UCSD-AML1 (cell line): Measurements from ENCODE around the gene IL10.
"Not testable (repeated sequence)": the region's sequence is repeated elsewhere in the genome, so short reads cannot be mapped to it uniquely, and the experiment has no call there.

Experiments
- DNase-seq: peaks from one replicate; lab custom pipeline; 2025; ENCODE audit not compliant: unreplicated experiment; lab: John Stamatoyannopoulos, UW

IL10 gene

GRCh38 chr1:206794294-206794908 is 22.1 kb upstream of the IL10 start:
- DNase-seq = no peak

DNA sequence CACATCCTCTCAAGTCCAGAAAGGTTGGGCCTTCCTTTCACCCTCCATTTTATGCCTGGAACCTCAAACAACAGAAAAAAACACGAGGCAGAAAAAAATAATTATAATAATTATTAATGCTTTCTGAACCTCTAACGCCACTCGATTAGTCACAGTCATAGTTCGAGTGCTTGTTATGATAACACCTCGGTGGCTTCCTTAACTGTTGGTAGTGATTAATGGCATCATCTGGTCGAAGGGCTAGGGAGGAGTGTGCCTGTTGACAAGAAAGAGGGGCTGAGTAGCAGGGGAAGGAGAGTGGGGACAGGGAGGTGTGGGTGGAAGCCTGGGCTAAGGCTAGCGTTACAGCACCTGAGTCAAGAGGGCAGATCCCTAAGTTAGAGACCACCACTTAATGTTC is 21.3 kb upstream of the IL10 start:
- DNase-seq = no peak

DNA sequence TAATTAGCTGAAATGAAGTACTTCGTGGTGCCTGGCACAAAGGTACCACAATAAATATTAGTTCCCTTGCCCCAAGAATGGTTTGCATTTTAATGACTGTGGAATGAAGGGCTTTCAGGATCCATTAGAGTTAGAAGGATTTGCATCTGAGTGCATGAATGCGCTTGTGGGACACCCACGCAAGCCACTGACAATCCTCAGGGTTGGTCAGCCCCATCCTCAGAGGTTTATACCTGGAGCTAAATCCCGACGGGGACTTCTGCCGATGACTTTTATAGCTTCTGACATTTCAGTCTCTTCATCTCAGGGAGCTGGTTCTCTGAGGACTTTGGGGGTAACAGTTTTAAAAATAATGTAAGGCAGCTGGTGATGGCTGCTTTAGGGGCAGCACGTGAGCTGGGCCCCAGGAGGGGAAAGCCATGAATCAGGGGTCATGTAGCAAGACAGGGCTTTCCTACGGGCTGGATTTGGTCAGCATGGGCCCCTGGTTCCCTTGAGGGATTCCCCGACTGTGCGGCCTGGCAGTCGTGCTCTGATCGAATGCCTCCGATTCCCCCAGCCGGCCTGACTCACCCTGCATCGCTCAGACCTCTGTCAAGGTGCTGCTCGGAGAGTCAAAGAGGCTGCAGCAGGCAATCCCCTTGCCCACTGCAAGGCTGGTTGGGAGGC is 20.8 kb upstream of the IL10 start:
- DNase-seq = no peak

DNA sequence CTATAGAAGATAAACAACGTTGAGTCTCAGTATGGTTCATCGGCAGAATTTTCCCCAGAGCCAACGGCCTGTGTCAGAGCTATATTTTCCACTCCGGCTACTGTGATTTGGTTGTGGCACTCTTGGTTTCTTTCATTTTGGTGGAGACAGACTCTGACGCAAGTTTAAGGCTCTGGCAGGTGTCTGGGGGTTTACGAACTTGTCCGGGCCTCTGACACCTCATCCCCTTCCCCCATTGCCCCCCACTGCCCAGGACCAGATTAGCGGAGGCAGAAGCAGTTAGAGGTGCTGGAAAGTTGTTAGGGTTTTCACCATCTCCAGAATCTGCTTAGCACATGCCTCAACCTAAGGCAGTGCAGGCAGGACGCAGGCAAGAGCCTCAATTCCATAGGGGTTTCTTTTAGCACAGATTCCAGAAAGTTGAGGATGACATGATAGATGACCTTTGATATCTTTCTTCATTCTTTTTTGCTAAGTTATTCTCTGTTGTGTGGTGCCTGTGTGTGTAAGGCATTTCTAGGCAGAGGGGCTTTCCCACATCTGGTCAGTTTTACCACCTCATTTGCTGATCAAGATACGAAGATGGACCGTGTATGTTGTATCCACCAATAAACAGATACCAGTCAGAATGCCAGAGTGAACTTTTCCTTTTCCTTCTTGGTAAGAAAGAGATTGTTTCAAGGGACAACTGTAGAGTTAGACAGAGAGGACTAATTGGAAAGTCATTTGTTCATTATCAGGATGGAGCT is 18.4 kb upstream of the IL10 start:
- no peak for DNase-seq

- no peak for DNase-seq
Measured at GRCh38 chr1:206788487-206789050, 16.3 kb upstream of the IL10 start.

DNA sequence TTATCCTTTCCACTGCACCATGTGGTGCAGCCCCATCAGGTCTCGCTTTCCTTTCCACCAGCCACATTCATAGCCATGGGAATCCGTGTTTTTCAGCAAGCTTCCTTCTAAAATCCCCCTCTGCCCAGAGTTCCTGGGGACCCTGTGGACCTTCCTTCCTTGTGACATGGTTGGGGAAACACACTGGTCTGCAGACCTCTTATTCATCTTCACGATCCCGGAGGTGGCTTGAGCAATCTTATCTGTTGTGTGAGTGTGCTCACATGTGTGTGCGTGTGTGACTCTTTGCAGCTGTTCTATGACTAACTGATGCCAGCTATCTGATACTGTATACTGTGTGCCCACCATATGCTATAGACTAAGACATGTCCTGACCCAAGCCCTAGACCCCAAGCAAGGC is 15.6 kb upstream of the IL10 start:
- no peak for DNase-seq

DNA sequence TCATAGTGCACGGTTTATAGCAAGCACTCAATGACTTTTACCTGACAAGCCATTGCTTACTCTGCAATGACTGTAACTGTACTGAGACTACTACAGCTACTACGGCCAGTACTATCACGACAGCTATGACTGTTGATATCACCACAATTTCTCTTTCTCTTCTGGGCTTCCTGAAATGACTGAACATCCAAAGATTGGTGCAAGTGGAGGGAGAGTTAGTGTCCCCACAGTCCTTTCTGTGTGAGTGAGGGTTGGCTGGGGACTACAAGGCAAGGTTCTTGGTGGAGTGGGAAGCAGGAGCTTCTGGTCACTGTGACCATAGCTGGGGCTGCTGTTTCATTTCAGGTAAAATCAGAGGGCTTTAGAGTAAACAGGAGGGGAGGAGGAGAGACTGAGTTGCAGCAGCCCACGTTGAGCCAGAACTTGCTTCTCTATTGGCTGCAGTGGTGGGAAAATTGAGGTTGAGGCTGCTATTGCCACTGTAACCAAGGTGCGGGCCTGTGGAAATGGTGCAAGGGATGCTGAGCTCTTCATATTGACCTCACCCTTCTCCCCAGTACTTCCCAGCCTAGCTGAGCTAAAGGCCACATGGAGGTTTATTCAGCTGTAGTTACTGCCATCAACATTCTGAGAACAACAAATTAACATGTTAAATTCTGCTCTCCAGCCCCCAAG is 14.1 kb upstream of the IL10 start:
- no peak for DNase-seq

DNA sequence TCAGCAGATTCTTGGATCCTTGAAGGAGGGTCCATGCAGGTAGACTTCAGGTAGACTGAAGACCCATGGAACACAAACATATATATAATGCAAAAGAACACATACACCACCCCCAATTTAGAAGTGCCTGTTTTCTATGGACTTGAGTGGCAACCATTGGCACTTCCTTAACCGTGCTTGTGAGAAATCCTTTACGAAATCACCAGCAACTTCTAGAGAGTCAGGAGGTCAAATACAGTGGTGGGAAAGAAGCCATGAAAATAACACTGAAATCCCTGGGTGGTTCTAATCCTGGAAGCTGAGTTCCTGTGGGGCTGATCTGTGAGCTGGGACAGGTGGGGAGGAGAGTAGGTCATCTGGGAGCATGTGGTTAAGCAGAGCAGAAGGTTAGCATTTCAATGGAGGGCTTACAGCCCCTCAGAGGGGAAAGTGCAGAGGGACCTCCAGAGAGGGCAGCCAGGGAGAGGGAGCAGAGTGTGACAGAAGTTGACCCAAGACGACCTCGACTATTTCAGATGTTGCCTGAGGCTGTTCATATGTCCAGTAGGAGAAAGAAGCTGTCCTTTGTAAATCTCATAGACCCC is 13.0 kb upstream of the IL10 start:
- DNase-seq = no peak

DNA sequence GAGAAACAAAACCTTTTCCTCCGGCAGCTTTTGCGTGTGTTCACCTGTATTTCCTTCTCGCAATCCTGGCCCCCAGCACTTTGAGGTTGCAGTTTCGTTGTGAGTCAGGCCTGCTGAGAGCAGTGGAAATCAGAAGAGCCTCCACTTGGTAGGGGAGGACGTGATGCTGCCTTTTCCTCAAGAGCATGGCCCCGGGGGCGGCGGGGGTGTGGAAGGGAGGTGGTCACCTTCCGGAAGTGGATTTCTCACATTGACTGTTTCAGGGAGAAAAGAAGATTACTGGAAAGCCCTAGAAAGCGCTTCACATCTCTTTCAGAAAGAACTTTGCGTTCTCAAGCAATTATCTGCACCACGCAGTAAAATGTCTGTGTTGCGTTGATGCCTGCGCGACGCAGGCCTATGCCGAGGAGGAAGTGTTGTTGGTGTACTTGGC is 12.2 kb upstream of the IL10 start:
- DNase-seq = no peak

DNA sequence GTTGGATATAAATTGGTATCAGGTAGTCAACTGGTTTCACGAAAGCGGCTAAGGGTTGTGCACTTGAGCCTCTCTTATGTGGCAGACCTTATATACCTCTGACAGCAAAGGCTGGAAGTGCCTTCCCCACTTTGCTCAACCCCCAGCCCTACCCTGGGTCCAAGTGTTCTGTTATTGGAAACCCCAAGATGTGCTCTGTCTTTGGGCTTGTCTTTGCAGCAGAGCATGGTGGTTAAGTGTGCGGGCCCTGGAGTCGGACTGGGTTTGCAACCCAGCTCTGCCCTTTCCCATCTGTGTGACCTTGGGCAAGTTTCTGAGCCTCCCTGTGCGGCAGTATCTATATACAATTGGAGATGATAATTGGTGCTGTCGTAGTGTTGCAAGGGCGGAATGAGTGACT is 11.2 kb upstream of the IL10 start:
- DNase-seq = no peak

GRCh38 chr1:206782448-206782847 is 10.2 kb upstream of the IL10 start:
- no peak for DNase-seq

- DNase-seq = no peak
Measured at GRCh38 chr1:206779638-206780037, 7.3 kb upstream of the IL10 start.

DNA sequence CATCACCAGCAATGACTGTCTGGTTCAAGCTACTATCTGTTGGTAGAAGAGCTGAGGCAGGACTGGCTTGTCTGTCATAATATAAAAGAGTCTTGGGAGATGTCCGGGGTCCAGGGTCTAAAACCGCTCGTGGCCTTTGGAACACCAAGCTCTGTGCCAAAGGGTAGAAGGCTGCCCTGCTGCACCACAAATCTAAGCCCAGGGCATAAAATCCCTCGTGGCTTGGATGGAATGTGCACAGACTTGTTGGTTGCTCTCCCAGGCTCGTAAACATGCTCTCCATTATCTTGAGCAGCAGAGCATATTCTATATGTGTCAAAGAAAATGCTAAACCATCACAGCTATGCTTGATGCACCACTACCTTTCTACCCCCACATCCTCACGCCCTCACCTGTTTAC is 6.6 kb upstream of the IL10 start:
- not testable (repeated sequence) for DNase-seq

GRCh38 chr1:206778031-206778430 is 5.7 kb upstream of the IL10 start:
- no peak for DNase-seq

DNA sequence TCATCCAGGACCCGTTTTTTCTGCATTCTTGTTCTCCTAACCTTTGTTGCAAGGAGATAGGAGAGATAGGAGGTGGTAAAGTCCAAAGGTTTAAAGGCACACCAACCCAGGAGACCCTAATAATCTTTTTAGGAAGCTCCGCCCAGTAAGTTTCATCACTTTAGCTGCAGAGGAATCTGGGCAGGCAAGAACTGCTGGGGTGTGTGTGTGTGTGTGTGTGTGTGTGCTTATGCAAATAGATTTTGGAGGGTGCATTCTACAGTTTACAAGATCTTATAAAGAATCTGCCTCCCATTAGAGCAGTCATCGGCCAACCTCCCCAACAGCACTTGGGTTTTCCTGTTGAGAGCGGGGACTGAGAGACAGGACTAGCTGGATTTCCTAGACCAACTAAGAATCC is 3.9 kb upstream of the IL10 start:
- no peak for DNase-seq

DNA sequence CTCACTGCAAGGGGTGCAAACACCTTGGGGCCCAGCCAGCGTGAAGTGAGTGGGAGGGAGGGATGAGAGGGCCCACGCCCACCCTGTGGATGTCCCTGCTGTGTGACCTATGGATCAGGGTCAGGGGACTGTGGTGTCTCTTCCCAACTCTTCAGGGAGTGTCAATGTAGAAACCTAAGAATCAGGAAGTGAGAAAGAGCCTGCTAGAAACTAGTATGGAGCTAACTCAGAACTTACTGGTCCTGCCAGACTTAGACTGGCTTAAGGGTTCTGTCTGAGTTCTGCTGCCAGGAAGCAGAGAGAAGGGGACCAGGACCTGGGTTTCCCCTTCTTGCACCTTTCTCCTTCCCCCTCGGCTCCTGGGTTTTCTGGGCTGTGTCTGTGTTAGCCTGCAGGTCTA is 1.8 kb upstream of the IL10 start:
- DNase-seq = no peak

DNA sequence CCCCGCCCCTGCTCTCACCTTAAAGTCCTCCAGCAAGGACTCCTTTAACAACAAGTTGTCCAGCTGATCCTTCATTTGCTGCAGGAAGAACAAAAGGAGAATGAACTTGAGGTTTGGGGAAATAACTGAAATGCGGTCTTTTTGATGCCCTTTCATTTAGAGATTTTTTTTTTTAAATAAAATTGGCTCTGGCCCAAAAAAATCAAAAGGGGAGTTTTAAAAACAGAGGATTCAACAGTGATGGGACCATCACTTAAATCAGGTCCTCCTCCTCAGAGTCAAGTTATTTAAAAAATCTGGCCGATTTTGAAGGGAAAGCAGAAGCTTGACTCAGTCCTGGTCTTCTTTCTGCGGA is 979 bp downstream of the IL10 start:
- DNase-seq = no peak

- peak; percentile 41 for DNase-seq
Measured at GRCh38 chr1:206770531-206771337, 1.6 kb downstream of the IL10 start, which contains the start of gene IL19. TSS of gene IL19 (plus strand) at chr1:206770773. CDS start at chr1:206836663, 65,890 bp downstream.

DNA sequence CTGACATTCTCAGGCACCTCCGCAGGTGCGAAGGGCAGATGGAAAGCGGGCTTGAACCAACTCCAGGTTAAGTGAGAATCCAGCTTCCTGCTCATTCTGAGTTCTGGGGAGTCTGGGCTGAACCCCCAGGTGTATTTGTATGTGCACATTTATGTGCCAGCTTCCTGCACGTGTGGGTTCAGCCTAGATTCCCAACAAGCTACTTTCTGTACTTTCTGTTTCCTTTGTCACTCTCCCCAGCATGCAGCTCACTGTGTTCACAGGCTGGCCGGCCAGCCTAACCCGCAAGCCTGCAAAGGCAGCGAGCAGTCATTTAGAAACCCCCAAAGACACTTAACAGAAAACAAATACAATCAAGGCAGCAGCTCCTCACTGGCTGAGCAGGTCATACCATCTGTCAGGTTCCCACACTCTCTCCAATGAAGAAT is 3.0 kb downstream of the IL10 start:
- no peak for DNase-seq
